A549 treated with Mapracorat at 1 μM for 4 hours (cell line): ENCODE results near the gene CPSF4L. TPM values are rescaled to one million over a fixed set of nuclear protein-coding genes. Genes with fewer than 3 reads are reported as not detected.

Experiments
- total RNA-seq: library from RNA; stranded (reverse); fragments of 200-300 nt; extraction: Qiagen RNA extraction; gene quantifications from 5 replicates; pipeline ENCODE4 v1.2.3, GENCODE V29; 2022

CPSF4L gene
- total RNA-seq, result not detected in 5 replicates

GRCh38 chr17:73261617-73261951 is at the start of gene CPSF4L:
Gene CPSF4L (minus strand): TSS chr17:73261880. CDS start chr17:73261818, 62 bp downstream.

Other genes starting within 250 kb of the CPSF4L start
- gene SLC39A11, start 169.2 kb downstream of the CPSF4L start, total RNA-seq, result 14.3 to 16.3 TPM (median 15.5 TPM) in 5 replicates
- 0.03 to 0.11 TPM (median 0.07 TPM) in 5 replicates for gene SSTR2, start 96.9 kb downstream of the CPSF4L start, total RNA-seq
- gene COG1, start 68.8 kb downstream of the CPSF4L start, total RNA-seq, result 19.9 to 23.7 TPM (median 21.0 TPM) in 5 replicates
- gene CDC42EP4, start 50.1 kb upstream of the CPSF4L start, total RNA-seq, result 53.3 to 69.1 TPM (median 68.3 TPM) in 5 replicates